IMR-90 (cell line): ENCODE measurements around the gene ABHD17C. TPM values are rescaled to one million over a fixed set of nuclear protein-coding genes. Genes with fewer than 3 reads are reported as not detected.

Experiments
- ATAC-seq: fragments of 200-7000 bp; cut with Tn5 transposase; 2 replicates; pipeline ENCODE4 v1.9.1; 2020; ENCODE audit warnings: low read depth, mild to moderate bottlenecking, moderate library complexity
- BruUV-seq: library from RNA; stranded (reverse); fragments of 400-500 nt; replicated peaks from 2 replicates; lab custom pipeline; 2021; lab: Mats Ljungman, UMichigan
- CTCF ChIA-PET: fragments of 300-600 bp; formaldehyde crosslinking; extraction: SDS; loops from one replicate; lab custom pipeline; 2021; ENCODE audit warnings: antibody characterized with exemption; lab: Yijun Ruan, JAX
- POLR2A ChIA-PET: fragments of 300-600 bp; sonication (Branson Sonifier 250); formaldehyde crosslinking; loops from one replicate; lab custom pipeline; 2022; ENCODE audit warnings: antibody characterized with exemption; ENCODE audit not compliant: unreplicated experiment; lab: Charles Lee
- DNase-seq: peaks from one replicate; pipeline ENCODE4 v3.0.0; 2013
- H2AFZ ChIP-seq: replicated peaks from 2 replicates; pipeline ENCODE3; 2013; ENCODE audit warnings: low read length, mild to moderate bottlenecking; ENCODE audit not compliant: poor library complexity
- H2AK5ac ChIP-seq: 2 replicates; pipeline ENCODE4 v1.6.1; 2013; ENCODE audit warnings: low read depth, low read length, inconsistent platforms
- H2AK9ac ChIP-seq: replicated peaks from 2 replicates; pipeline ENCODE3; 2013; ENCODE audit warnings: mild to moderate bottlenecking, low read depth, low read length, moderate library complexity; ENCODE audit not compliant: poor library complexity
- H2BK120ac ChIP-seq: 2 replicates; pipeline ENCODE4 v1.6.1; 2013; ENCODE audit warnings: low read depth, low read length, inconsistent platforms
- H2BK15ac ChIP-seq: 3 replicates; pipeline ENCODE4 v1.6.1; 2013; ENCODE audit warnings: low read depth, low read length, inconsistent platforms
- H2BK20ac ChIP-seq: 2 replicates; pipeline ENCODE4 v1.6.1; 2013; ENCODE audit warnings: low read depth, mild to moderate bottlenecking, inconsistent platforms, low read length, moderate library complexity
- H2BK5ac ChIP-seq: 2 replicates; pipeline ENCODE4 v1.6.1; 2013; ENCODE audit warnings: mild to moderate bottlenecking, low read depth, low read length, inconsistent platforms; ENCODE audit not compliant: poor library complexity, severe bottlenecking
- H3K14ac ChIP-seq: replicated peaks from 2 replicates; pipeline ENCODE4 v1.6.1; 2013; ENCODE audit warnings: low read depth, low read length, inconsistent platforms
- H3K18ac ChIP-seq: 2 replicates; pipeline ENCODE4 v1.6.1; 2013; ENCODE audit warnings: low read depth, low read length, control low read depth
- H3K23ac ChIP-seq: 2 replicates; pipeline ENCODE4 v1.6.1; 2013; ENCODE audit warnings: low read depth, low read length, inconsistent platforms
- H3K27ac ChIP-seq: 2 replicates; pipeline ENCODE4 v1.5.1; 2013; ENCODE audit warnings: mild to moderate bottlenecking, control low read depth, low read length; ENCODE audit not compliant: insufficient read depth
- H3K27me3 ChIP-seq: 2 replicates; pipeline ENCODE4 v1.6.1; 2013; ENCODE audit warnings: low read length; ENCODE audit not compliant: control insufficient read depth, insufficient read depth
- H3K36me3 ChIP-seq: 2 replicates; pipeline ENCODE4 v1.6.1; 2013; ENCODE audit warnings: low read length, mixed read lengths; ENCODE audit not compliant: control insufficient read depth, insufficient read depth
- H3K4ac ChIP-seq: 2 replicates; pipeline ENCODE4 v1.6.1; 2013; ENCODE audit warnings: low read depth, low read length, inconsistent platforms
- H3K4me1 ChIP-seq: 2 replicates; pipeline ENCODE4 v1.6.1; 2013; ENCODE audit warnings: low read length, mixed read lengths; ENCODE audit not compliant: control insufficient read depth, insufficient read depth
- H3K4me2 ChIP-seq: 2 replicates; pipeline ENCODE4 v1.6.1; 2013; ENCODE audit warnings: low read depth, mild to moderate bottlenecking, control low read depth, low read length, moderate library complexity
- H3K4me3 ChIP-seq: 2 replicates; pipeline ENCODE4 v1.5.1; 2013; ENCODE audit warnings: low read depth, mild to moderate bottlenecking, control low read depth, low read length, moderate library complexity; ENCODE audit not compliant: insufficient read depth
- H3K56ac ChIP-seq: 2 replicates; pipeline ENCODE4 v1.6.1; 2013; ENCODE audit warnings: low read length, inconsistent platforms; ENCODE audit not compliant: insufficient read depth; ENCODE audit errors: extremely low read depth
- H3K79me1 ChIP-seq, 2 experiments: 2 replicates each; pipeline ENCODE4 v1.6.1; 2013; ENCODE audit warnings: low read length in 2 of 2, inconsistent platforms in 1 of 2, low read depth in 1 of 2
- H3K9ac ChIP-seq: 2 replicates; pipeline ENCODE4 v1.6.1; 2013; ENCODE audit warnings: low read depth, low read length, control low read depth
- H3K9me1 ChIP-seq: 2 replicates; pipeline ENCODE4 v1.6.1; 2013; ENCODE audit warnings: low read length, inconsistent platforms; ENCODE audit not compliant: insufficient read depth
- H3K9me3 ChIP-seq: 2 replicates; pipeline ENCODE4 v1.6.1; 2013; ENCODE audit warnings: low read length; ENCODE audit not compliant: control insufficient read depth, insufficient read depth
- H4K20me1 ChIP-seq: 2 replicates; pipeline ENCODE4 v1.6.1; 2013; ENCODE audit warnings: low read length, inconsistent platforms; ENCODE audit not compliant: insufficient read depth
- H4K5ac ChIP-seq: 2 replicates; pipeline ENCODE4 v1.6.1; 2013; ENCODE audit warnings: mild to moderate bottlenecking, low read depth, low read length, control low read depth
- H4K8ac ChIP-seq, 2 experiments: 2 replicates each; pipeline ENCODE4 v1.6.1; 2013; ENCODE audit warnings: low read depth in 2 of 2, low read length in 2 of 2, control low read depth in 1 of 2, inconsistent platforms in 1 of 2
- H4K91ac ChIP-seq: 2 replicates; pipeline ENCODE4 v1.6.1; 2013; ENCODE audit warnings: low read depth, low read length, inconsistent platforms; ENCODE audit not compliant: insufficient read depth
- BHLHE40 ChIP-seq: fragments of 150-350 bp; IDR thresholded peaks from 2 replicates; pipeline ENCODE4 v1.6.1; 2016; ENCODE audit warnings: mild to moderate bottlenecking, low read depth, low read length
- CEBPB ChIP-seq: IDR thresholded peaks from 2 replicates; pipeline ENCODE4 v1.6.1; 2012; ENCODE audit warnings: low read depth, low read length, improper control_type of control experiment
- CHD1 ChIP-seq: IDR thresholded peaks from 2 replicates; pipeline ENCODE4 v1.6.1; 2012; ENCODE audit warnings: low read depth, low read length, improper control_type of control experiment
- CTCF ChIP-seq: conservative IDR thresholded peaks from 2 replicates; pipeline ENCODE4 v1.5.1; 2012; ENCODE audit warnings: mild to moderate bottlenecking, low read depth, low read length, improper control_type of control experiment
- FOS ChIP-seq: fragments of 150-350 bp; IDR thresholded peaks from 2 replicates; pipeline ENCODE4 v1.6.1; 2016; ENCODE audit warnings: low read depth, low read length
- MAFK ChIP-seq: IDR thresholded peaks from 2 replicates; pipeline ENCODE4 v1.6.1; 2012; ENCODE audit warnings: low read depth, low read length, improper control_type of control experiment
- MAZ ChIP-seq: IDR thresholded peaks from 2 replicates; pipeline ENCODE4 v1.6.1; 2012; ENCODE audit warnings: low read depth, mild to moderate bottlenecking, low read length, improper control_type of control experiment, moderate library complexity, borderline replicate concordance
- MXI1 ChIP-seq: IDR thresholded peaks from 2 replicates; pipeline ENCODE4 v1.6.1; 2012; ENCODE audit warnings: low read depth, mild to moderate bottlenecking, low read length, moderate library complexity, borderline replicate concordance
- NFE2L2 ChIP-seq: fragments of 150-350 bp; IDR thresholded peaks from 2 replicates; pipeline ENCODE4 v1.6.1; 2016; ENCODE audit warnings: low read depth, mild to moderate bottlenecking, low read length
- POLR2A ChIP-seq: IDR thresholded peaks from 2 replicates; pipeline ENCODE4 v1.6.1; 2012; ENCODE audit warnings: mild to moderate bottlenecking, low read depth, low read length
- RAD21 ChIP-seq: IDR thresholded peaks from 2 replicates; pipeline ENCODE4 v1.6.1; 2012; ENCODE audit warnings: low read length, improper control_type of control experiment
- RCOR1 ChIP-seq: IDR thresholded peaks from 2 replicates; pipeline ENCODE4 v1.6.1; 2012; ENCODE audit warnings: mild to moderate bottlenecking, low read length, improper control_type of control experiment; ENCODE audit not compliant: insufficient replicate concordance
- RFX5 ChIP-seq: IDR thresholded peaks from 2 replicates; pipeline ENCODE4 v1.8.0; 2012; ENCODE audit warnings: low read depth, mild to moderate bottlenecking, low read length, moderate library complexity
- SMC3 ChIP-seq: fragments of 150-350 bp; IDR thresholded peaks from 2 replicates; pipeline ENCODE4 v1.6.1; 2016; ENCODE audit warnings: low read depth, mild to moderate bottlenecking, antibody characterized with exemption, low read length, moderate library complexity
- USF2 ChIP-seq: fragments of 150-350 bp; IDR thresholded peaks from 2 replicates; pipeline ENCODE4 v1.6.1; 2017; ENCODE audit warnings: mild to moderate bottlenecking, antibody characterized with exemption, low read length, low read depth
- WGBS, 2 experiments: methylation state at CpG; one replicate each; pipeline versions ENCODE4 v1.1.5 to v1.1.7; 2013; ENCODE audit warnings: missing lambda C conversion rate in 2 of 2; ENCODE audit not compliant: insufficient read length in 1 of 2; ENCODE audit errors: extremely low coverage in 2 of 2; 5-methylcytosine and 5-hydroxymethylcytosine counted together
- dilution Hi-C: fragments of 300-500 bp; cut with HindIII; formaldehyde crosslinking; loops from one replicate; pipeline ENCODE4 v1.14.3; 2018; ENCODE audit warnings: low sequenced_read_pairs; ENCODE audit not compliant: unreplicated experiment
- in situ Hi-C: fragments of 300-500 bp; cut with MboI; formaldehyde crosslinking; loops from 3 replicates; pipeline ENCODE4 v1.14.3; 2019; ENCODE audit warnings: low sequenced_read_pairs, inconsistent platforms, mixed read lengths
- intact Hi-C: fragments of 100-400 bp; cut with micrococcal nuclease; formaldehyde crosslinking; loops from 2 replicates; pipeline ENCODE4 v1.10.0; 2022
- polyA plus RNA-seq, 3 experiments: library from polyadenylated mRNA; depleted of rRNA; stranded (reverse); fragments of >200 nt; gene quantifications; 2 replicates each; pipeline ENCODE4 v1.2.3, GENCODE V29; 2012; ENCODE audit warnings: low replicate concordance in 1 of 3
- total RNA-seq: library from RNA; depleted of rRNA; stranded (reverse); fragments of >200 nt; gene quantifications from 2 replicates; pipeline ENCODE4 v1.2.3, GENCODE V29; 2012
- TF ChIP-seq, protein P1 (sequence below): fragments of 150-350 bp; IDR thresholded peaks from 2 replicates; pipeline ENCODE4 v1.6.1; 2016; ENCODE audit warnings: low read depth, mild to moderate bottlenecking, low read length, moderate library complexity, borderline replicate concordance

The ABHD17C gene
- total and polyA plus RNA-seq, 2 of the 4 experiments (the other 2 are of a cell fraction), result 5.4 to 10.3 TPM

DNA sequence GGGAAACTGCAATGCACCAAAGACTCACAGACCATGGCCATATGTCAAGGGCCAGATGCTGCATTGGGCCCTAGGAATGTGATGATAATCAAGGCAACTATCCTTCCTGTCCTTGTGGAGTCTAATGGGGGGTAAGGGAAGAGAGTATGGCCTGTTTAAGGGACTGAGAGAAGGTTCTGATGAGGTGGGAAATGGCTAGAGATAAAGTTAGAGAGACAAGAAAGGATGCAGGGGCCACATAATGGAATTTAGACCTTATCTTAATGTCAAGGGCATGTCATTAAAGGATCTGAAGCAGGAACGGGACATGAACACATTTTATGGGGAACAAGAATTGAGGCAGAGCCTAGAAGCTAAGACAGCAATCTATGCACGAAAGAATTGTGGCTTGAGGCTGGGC is 30.0 kb upstream of the ABHD17C start:
- Histone ChIP-seq H2AK9ac (no peak overlapping the region), H2BK15ac (no peak overlapping the region), H3K9me3 (no peaks in the 10 kb centered on the region), H2BK5ac (no peak overlapping the region), H3K36me3 (no peaks in the 10 kb centered on the region), H3K4me2 (no peak overlapping the region), H4K20me1 (no peaks in the 10 kb centered on the region), H3K27ac (no peak overlapping the region), H4K8ac (no peak overlapping the region), H2AFZ (no peak overlapping the region), H3K27me3 (no peaks in the 10 kb centered on the region), H3K18ac (no peak overlapping the region), H4K5ac (no peak overlapping the region), H3K9ac (no peak overlapping the region), H3K4me1 (peaks cover 9% of the 10 kb centered on the region), H4K91ac (no peak overlapping the region), H3K9me1 (no peaks in the 10 kb centered on the region), H2AK5ac (no peak overlapping the region; the same call in 1 of the 2 replicates), H3K79me1 (no peaks in the 10 kb centered on the region), H3K4ac (no peak overlapping the region), H3K4me3 (no peak overlapping the region), H2BK120ac (no peak overlapping the region), H2BK20ac (no peak overlapping the region), H3K14ac (no peak overlapping the region), H3K56ac (no peak overlapping the region), H3K23ac (no peak overlapping the region)
- intact Hi-C loops, result no loop called here
- whole genome bisulfite sequencing, 2 experiments, result no CpG with 5 or more reads among the region's 2 CpGs
- ChIA-PET POLR2A (no interaction called here), CTCF (interaction anchor here (1.0 kb wide), 2 partner anchors 10 to 114 kb away, joined by 3 read pairs; partner anchors contain the start of gene CEMIP)
- ATAC-seq (no peak), DNase-seq (no peak)
- in situ Hi-C loops, result no loop called here
- dilution Hi-C loops, result no loop called here
- BruUV-seq, result no TSS peak
- no peak for TF ChIP-seq POLR2A
- no peak for TF ChIP-seq RCOR1
- TF ChIP-seq CEBPB, result no peak
- no peak for TF ChIP-seq CHD1
- no peak for TF ChIP-seq NFE2L2
- TF ChIP-seq MAFK, result no peak
- TF ChIP-seq FOS, result no peak
- no peak for TF ChIP-seq CTCF
- TF ChIP-seq BHLHE40, result no peak
- no peak for TF ChIP-seq MAZ
- TF ChIP-seq RAD21, result no peak
- TF ChIP-seq RFX5, result no peak
- TF ChIP-seq, protein P1, sequence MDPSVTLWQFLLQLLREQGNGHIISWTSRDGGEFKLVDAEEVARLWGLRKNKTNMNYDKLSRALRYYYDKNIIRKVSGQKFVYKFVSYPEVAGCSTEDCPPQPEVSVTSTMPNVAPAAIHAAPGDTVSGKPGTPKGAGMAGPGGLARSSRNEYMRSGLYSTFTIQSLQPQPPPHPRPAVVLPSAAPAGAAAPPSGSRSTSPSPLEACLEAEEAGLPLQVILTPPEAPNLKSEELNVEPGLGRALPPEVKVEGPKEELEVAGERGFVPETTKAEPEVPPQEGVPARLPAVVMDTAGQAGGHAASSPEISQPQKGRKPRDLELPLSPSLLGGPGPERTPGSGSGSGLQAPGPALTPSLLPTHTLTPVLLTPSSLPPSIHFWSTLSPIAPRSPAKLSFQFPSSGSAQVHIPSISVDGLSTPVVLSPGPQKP, result no peak
- TF ChIP-seq USF2, result no peak
- no peak for TF ChIP-seq MXI1
- no peak for TF ChIP-seq SMC3
